ENCODE measurements around the gene PPP2R5B.

PPP2R5B gene

DNA sequence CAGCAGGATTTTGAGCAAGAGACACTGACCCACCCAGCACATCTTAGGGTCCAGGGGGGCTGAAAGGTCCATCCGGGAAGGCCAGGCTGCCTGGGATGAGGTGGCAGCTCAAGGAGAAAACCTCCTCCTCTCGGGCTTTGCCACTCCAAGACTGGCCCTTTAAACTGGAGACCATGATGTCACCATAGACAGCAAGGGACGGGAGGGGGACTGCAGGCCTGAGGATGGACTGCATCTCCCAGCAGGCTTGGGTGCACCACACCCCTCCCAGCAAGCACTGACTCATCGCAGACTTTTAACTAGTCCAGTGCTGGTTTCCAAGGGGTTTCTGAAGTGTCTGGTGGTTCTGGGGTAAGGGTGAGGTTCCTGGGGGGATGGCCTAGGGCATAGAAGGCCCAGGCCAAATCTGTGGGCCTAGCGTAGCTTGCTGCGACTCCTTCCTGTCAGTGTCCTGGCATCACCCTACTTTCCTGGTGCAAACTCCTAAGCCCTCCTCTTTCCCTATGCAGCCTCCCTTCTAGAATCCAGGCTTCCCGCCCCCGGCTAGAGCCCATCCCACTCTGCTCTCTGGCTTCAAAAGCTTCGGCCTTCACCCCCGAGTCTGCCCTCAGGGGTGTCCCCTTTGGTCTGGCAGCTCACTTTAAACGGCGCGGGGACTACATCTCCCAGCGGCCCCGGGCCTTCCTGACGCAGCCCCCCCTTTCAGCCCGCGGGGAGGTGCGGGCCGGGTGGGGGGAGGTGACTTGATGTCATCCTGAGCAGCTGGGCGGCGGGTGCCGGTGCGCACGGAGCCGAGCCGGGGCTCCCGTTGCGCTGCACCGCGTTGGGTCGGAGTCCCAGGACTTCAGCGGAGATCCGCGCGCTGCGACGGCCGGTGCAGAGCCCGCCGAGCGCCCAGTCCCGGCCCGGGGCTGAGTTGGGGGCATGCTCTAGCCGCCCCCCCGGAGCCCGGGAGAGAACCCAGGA is at the start of gene PPP2R5B:
TSS of gene PPP2R5B (plus strand) at position 746 of the 966 bp plus-strand sequence. CDS start 1,046 bp downstream, outside the sequence.
- peak; percentile 51 for DNase-seq

DNA sequence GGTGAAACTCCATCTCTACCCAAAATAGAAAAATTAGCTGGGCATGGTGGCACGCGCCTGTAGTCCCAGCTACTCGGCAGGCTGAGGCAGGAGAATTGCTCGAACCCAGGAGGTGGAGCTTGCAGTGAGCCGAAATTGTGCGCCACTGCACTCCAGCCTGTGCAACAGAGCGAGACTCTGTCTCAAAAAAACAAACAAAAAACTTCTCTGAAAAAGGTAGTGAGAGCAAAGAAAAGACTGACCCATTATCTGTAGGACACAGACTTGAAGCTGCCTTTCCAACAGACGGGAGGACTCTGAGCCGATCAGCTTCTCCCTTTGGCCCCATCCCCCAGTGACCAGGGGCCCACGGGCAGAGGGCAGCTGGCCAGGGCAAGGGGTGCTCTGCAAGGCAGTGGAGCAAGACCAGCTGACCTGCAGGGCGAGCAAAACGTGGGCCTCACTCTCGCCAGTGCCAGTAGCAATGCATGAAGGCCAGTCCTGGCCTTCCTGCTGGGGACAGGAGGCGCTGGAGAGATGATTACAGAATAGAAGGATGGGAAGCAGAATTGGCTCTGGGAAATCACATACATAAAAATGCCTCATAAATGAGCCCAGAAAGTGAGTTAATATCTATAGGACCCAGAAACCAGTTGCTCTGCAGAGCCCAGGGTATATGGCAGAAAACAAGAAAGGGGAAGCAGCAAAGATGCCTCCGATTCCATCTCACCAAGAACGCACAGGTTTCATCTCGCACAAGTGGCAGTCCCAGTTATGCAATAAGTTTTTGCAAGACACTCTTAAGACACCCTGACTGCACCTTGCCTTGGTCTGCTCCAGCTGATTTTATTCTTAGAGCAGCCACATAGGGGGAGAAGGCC is 48.9 kb upstream of the PPP2R5B start:
- DNase-seq: peak; percentile 93

DNA sequence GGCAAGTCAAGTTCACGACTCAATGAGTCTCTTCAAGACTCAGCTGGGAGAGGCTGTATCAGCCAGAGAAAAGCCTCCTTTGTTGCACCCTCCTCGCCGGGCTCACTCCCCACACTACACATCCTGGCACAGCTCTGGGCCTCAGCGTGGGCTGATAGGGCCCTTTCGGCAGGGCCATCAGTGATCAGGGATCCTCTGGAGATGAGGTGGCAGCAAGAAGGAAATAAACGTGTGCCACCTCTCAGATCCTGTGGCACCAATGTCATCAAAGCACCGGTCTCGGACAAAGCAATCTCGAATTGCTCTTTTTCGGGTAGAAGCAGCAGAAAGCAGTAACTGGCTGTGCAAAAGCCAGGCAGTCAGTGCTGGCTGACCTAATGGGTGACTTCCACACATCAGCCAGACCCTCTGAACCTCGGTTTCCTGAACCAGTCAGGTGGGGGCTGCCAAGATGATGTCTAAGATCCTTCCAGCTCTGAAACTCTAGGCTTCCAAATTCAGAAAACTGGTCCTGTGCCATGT is 48.2 kb upstream of the PPP2R5B start:
- no peak for DNase-seq

DNA sequence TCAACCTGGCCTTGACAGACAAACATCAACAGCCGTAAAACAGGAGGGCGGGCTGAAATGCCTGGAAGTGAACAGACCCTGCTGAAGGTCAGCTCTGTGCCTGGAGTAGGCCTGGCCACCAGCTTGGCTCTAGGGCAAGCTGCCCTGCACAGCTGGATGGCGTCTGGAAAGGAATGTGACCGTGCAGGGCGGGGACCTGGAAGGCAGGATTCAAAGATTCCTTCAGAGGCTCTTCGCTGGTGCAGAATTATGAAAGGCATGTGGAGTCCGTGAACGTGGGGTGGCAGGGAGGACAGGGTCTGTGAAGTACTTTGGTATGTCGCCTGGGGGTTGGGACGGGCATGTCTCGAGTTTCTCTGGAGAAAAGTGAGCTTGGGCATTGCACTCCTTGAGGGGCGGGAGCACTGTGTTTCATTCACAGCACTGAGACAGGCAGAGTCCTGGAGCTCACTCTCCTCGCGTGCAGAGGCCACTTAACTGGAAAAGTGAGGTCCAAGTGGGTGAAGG is 47.6 kb upstream of the PPP2R5B start:
- no peak for DNase-seq

DNA sequence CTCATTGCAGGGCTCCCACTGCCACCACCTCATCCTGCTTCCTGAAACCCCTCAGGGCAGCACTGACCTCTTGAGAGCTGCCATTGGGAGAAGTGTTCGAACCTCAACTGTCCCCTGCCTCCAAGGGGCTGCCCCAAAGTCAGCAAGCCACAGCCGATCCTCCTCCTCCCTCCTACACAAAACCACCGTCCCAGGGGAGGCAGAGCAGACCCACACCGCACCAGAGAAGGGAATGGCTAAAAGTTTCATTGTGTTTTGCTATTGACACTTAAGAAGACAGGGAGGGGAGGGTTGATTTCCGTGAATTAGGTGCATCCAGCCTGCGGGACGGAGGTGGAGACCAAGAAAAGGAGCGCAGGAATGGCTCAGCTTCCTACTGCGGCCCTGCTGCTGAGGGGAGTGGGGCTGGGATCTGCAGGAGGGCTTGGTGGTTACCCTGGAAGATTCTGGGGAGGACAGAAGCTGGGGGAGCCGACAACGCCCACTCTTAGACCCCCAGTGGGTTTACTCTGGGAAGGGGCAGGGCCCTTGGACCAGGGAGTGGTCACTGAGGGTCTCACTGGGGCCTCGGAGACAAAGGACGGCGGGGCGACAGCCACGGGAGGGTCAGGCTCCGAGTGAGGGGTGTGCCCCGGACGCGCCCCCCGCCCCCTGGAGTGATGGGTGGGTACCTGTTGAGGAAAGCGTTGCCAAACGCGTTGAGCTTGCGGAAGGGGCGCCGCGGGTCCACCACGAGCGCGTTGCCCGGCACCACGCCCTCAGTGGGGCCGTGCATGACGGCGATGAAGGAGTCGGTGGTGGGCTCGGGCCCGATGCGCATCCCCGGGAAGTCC is 46.9 kb upstream of the PPP2R5B start:
- no peak for DNase-seq

DNA sequence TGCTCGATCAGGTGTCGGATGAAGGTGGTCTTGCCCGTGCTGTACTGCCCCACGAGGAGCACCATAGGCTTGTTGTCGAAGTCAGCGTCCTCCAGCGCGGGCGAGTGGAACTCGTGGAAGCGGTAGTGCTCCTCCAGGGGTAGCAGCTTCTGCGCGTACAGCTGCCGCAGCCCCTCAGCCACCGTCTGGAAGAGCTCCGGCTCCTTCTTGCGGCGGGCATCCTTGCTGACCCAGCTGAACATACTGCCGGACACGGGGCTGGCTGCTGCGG is 46.3 kb upstream of the PPP2R5B start:
- DNase-seq: no peak

DNA sequence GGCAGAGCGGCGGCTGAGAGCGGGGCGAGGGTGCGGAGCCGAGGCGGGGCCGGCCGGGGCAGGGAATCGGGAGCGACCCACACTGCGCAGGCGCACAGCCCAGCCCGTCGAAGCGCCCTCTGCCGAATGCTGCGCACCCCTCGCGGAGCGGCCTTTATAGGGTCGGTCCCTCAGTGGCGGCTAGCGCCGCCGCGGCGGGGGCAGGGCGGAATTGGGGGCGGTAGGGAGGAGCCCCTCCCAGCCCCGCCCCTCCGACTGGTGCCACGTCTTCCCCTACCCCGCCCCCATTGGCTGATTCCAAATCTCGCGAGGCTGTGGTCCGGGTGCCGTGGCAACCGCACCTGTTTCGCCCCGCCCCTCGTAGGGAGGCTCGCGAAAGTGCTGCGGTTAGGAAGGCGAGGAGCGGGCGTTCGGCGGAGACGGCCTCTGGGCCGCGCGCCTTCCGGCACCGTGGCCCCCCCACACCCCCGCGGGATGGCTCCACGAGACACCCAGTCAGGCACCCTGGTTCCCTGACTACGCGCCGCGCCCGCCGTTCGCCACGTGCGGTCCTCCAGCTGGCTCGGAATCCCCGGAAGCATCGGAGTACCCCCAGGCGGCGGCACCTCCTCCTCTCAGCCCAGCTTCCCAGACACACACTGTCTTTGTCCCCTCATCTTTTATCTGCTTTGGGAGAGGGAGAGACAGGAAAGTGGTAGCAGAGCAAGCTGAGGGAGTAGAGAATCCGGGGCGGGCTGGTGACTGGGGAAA is 45.8 kb upstream of the PPP2R5B start, which contains the start of gene EHD1:
TSS of gene EHD1 (minus strand) at position 128 of the 750 bp plus-strand sequence. CDS start 157 bp downstream, outside the sequence.
- peak; percentile 67 for DNase-seq

DNA sequence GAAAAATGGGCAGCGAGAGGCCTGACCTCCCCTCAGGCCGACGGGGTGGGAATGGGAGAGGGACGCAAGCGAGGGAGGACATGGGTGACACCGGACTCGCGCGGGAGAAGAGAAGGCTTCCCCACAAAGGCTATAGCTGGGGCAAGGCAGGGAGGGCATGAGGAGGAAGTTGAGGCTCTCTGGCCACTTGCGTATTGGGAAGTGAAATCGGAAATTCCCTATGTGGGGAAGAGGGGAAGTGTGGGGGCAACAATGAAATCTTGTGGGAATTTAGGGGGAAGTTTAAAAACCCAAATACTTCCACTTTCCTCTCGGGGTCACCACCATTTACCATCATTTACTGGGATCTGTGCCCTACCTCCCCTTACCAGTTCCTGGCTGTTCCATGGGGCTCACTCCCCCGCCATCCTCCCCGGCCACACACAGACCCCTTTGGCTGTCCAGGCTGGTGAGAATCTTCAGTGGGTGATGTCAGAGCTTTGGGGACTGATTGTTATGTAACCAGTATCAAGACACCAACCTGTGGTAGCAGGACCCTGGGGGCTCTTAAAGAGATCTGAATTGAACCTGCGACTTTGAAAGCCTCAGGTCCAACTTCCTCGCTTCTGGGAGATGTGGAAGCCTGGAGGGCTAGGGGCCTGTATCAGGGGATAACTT is 45.1 kb upstream of the PPP2R5B start:
- no peak for DNase-seq

DNA sequence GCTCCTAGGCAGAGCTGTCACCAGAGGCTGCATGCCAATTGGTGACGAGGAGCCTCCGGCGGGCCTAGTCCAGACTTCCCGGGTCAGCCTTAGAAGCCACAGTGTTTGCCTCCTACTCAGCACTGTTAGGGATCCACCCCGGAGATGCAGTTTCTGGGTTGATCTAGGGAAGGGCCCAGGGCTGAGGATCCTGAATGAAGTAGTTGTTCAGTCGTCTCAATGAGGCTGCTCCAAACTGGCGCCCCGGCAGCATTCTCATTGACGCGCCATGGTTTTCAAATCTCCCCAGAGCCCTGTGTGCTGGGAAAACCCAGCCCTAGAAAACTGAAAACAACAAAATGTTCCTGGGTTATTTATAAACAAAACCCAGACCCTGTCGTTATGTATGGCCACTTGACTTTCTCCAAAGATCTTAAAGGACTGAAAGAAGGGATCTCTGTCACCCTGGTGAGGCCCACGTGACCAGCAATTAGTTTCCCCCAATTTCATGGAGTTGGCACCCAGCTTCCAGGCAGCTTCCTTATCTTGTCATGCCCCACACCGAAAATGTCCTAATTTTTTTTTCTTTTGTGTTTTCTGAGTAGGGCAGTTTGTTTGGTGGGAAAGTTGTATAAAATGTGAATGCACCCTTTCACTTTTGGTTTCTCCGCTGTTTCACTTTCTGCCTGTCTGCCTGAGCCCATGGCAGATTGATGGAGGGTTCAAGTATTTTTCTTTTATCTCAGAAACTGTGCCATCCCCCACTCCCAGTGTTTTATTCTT is 44.1 kb upstream of the PPP2R5B start:
- DNase-seq: no peak

DNA sequence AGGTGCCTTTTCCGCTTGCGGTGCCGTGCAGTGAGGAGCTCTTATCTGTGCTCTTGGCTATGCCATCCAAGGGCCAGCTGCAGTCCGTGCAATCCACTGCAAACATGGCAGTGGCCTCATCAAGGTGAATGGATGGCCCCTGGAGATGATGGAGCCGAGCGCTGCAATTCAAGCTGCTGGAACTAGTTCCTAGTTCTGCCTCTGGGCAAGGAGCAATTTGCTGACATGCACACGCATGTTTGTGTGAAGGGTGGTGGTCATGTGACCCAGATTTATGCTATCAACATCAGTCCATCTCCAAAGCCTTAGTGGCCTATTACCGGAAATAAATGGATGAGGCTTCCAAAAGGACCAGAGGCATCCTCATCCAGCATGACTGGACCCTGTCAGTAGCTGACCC is 43.0 kb upstream of the PPP2R5B start:
- DNase-seq: no peak

DNA sequence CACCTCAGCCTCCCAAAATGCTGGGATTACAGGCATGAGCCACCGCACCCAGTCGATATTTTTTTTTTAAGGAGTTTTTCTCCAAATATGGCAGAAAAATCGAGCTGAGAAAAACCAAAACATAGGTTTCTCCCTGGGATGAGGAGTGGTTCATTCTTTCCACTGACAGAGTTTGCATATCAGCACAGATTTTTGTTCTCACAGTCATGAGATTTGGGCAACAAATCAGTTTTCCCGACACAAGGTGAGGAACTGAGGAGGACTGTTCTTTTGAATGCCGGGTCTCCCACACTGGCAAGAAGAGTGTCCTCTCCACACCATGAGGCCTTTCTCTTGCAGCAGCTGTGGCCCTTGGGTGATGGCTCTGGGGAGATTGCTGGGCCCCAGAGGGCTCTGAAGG is 42.2 kb upstream of the PPP2R5B start:
- no peak for DNase-seq

DNA sequence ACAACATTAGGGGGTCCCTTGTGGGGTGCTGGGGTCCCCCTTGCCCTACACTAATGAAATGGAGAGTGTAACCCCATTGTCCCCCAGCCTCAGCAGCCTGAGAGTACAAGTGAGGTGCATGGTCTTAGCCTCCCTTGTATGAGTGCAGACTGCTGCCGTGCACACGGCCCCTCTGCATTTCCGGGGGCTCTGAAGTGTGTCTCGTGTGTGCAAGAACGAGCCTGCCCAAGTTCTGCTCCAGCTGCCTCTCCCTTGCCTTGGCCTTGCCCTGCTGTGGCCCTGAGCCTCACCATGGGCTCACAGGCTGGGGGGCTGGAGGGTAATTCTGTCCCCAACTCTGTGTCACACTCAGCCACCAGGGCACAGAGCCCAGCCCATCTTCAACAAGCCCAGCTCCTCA is 40.9 kb upstream of the PPP2R5B start:
- DNase-seq: no peak

DNA sequence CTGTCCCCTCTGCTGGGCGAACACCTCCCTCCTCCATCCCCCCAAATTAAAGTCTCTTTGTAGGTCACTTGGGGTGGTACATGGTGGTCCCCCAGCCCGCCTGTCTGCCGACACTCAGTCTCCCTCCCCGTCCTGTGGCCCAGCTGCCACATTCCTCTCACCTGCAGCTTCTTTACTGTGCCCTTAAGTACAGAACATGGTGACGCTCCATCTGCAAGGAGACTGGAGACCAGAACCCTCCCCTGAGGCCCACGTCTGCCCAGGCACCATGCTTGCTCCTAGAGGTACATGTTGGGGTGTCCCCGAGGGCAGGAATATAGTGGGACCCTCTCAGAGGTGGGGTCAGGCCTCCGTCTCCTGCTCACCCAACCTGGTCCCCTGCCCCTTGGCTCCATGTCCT is 40.5 kb upstream of the PPP2R5B start:
- DNase-seq: no peak

DNA sequence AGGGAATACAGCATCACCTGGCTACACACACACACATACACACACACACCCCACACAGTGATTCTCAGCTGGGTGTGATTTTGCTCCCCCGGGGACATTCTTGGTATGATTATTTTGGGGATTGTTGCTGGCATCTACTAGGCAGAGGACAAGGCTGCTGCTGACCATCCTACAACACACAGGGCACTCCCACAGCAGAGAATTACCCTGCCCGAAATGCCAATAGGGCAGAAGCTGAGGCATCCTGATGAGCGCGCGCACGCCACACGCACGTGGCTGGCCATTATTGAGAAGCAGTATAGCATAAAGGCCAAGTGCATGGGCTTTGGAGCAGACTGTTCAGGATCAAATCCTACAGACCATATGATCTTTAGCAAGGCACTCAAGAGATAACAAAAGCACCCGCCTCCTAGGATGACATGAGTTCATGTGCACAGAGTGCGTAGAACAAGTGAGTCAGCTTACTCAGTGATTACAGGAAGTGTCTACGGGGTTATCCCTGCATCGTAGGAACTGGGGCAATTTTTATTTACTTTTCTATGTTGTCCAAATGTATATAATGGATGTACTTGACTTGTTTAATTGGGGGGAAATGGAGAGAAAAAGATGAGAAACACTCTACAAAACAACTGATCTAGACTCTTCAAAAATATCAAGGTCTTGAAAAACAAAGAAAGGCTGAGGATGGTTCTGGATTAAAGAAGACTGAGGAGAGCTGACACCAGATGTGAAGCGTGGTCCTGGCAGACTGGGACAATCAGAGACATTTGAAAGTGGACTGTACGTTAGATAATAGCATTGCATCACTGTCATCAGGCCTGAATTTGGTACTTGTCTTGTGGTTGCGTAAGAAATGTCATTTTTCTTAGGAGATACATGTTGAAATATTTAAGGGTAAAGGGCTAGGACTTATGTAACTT is 38.9 kb upstream of the PPP2R5B start:
- DNase-seq: peak; percentile 70

DNA sequence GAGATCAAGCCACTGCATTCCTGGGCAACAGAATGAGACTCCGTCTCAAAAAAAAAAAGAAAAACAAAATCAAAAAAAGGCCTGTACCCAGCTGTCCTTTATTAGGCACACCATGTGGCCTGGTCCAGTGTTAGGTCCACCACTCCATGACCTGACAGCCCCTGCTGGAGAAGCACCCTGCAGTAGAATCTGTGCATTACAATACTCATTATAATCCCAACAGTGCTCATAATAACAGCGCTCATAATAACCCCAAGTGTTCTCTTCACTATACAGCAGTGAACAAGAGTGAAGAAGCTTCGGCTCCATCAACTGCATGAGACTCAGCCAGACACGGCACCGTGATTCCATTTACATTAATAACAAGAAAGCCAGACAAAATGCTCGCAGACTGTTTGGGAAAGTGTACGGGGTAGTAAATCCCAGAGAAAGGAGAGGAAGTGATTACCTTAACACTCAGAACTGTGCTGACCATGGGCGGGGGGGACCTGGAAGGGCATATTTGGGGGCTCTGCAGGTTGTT is 37.2 kb upstream of the PPP2R5B start:
- DNase-seq: no peak

DNA sequence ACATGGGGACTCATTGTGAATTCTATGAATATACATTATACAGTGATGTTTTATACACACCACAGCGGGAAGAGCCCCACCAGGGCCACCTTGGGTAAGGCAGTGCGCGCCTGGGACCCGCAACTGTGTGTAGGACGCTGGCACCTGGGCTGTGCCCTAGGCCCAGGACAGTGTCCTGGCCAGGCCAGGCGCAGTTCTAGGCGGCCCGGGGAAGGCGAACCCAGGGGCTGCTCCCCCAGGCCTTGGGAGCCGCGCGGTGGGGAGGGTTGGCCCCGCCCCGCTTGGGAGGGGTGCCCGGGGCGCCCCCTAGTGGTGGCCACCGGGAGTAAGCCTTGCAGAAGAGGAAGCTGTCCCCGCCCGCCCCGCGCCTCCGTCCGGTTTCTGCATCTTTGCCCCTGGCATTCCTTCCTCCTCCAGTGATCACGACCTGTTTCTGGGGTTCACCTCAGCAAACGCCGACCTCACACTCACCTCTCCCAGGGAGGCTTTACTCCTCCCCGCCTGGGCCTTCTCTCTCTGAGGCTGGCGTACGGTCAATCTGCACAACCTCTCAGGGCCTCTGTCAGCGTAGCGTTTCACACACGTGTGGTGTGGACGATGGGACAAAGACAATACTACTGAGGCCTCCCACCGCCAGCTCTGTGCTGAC is 36.6 kb upstream of the PPP2R5B start:
- DNase-seq: no peak

DNA sequence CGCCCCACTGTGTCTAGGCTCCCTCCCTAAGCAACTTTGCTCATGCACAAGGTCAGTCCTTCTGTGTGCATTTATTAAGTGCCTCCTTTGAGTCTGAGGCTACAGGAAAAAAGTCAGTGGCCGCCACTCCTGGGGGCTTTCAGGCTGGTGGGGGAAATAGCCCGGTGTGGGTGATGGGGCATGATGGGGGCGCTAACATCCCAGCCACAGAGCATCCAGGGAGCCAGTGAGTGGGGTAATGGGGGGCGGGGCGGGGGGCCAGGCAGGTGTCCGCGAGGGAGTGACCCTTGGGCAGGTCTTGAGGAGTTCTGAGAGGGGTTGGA is 36.1 kb upstream of the PPP2R5B start:
- no peak for DNase-seq

DNA sequence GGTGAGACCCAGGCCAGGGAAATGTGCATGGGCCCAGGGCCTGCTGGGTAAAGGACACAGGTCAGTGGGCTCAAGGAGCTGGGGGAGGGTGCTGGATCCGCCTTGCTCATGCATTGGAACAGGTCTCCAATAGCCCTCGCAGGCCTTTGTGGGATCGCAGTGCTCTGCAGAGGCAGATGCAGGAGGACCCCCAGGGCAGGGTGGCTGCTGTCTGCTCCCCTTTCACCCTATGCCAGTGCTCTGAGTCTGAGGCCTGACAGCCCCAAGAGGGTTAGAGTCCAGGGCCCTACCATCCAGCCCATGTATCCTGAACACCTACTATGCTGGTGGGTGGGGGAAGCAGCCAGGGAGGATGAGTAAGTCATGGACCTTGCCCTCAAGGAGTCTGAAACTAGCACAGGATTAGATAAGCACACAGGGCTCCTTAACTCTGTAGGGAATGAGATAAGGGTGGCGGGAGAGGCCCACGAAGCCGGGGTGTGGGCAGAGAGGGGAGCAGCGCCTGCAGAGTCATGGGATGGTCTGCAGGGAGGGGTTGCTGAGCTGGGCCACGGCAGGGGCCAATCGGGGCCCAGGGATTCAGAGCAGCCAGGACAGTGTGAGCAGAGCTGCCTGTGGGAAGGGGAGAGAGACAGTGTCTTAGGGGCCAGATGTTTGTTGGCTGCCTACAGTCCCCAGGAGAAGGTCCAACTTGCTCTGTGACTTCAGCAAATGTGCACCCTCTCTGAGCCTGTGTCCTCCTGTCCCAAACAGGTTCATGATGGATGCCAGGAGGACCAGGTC is 35.6 kb upstream of the PPP2R5B start:
- no peak for DNase-seq
